H1 (cell line): ENCODE data around the gene INAFM2. TPM values are rescaled to one million over a fixed set of nuclear protein-coding genes. Genes with fewer than 3 reads are reported as not detected.

Experiments used
- ASH2L ChIP-seq: fragments of 200-600, 300-600 bp; sonication (generic); IDR thresholded peaks from one replicate; pipeline ENCODE4 v1.7.1; 2017; ENCODE audit warnings: low read length
- ATF3 ChIP-seq: IDR thresholded peaks from 2 replicates; pipeline ENCODE4 v1.6.1; 2011; ENCODE audit warnings: low read depth, mild to moderate bottlenecking, low read length; ENCODE audit not compliant: insufficient read depth
- CBX5 ChIP-seq: fragments of 300-800, 300-1000 bp; sonication (generic); IDR thresholded peaks from 2 replicates; pipeline ENCODE4 v1.7.1; 2016; ENCODE audit warnings: antibody characterized with exemption, low read length, low read depth
- CEBPB ChIP-seq: IDR thresholded peaks from 2 replicates; pipeline ENCODE4 v1.6.1; 2012; ENCODE audit warnings: low read depth, low read length
- CHD1 ChIP-seq: IDR thresholded peaks from 2 replicates; pipeline ENCODE4 v1.6.1; 2012; ENCODE audit warnings: low read depth, low read length, improper control_type of control experiment
- CHD2 ChIP-seq: IDR thresholded peaks from 2 replicates; pipeline ENCODE4 v1.6.1; 2012; ENCODE audit warnings: low read length, improper control_type of control experiment
- CHD7 ChIP-seq: fragments of 300-600 bp; sonication (generic); IDR thresholded peaks from 2 replicates; pipeline ENCODE4 v1.7.1; 2012; ENCODE audit warnings: low read length, moderate library complexity, mild to moderate bottlenecking, inconsistent platforms; ENCODE audit not compliant: insufficient replicate concordance
- FOSL1 ChIP-seq: IDR thresholded peaks from 2 replicates; pipeline ENCODE4 v1.6.1; 2011; ENCODE audit warnings: mild to moderate bottlenecking, low read depth, low read length, moderate library complexity; ENCODE audit not compliant: insufficient read depth
- RXRA ChIP-seq: IDR thresholded peaks from 2 replicates; pipeline ENCODE4 v1.6.1; 2011; ENCODE audit warnings: low read depth, mild to moderate bottlenecking, low read length, moderate library complexity; ENCODE audit not compliant: insufficient read depth
- TEAD4 ChIP-seq: IDR thresholded peaks from 2 replicates; pipeline ENCODE4 v1.6.1; 2012; ENCODE audit warnings: low read depth, low read length, inconsistent platforms, mixed read lengths
- polyA plus RNA-seq, 7 experiments: library from polyadenylated mRNA; depleted of rRNA in 3 of 7; stranded (reverse) in 5 of 7; unstranded in 2 of 7; fragments of >200 nt in 5 of 7; fragments of 200-250 nt in 2 of 7; gene quantifications; 1 replicate in 5 of 7; 2 replicates in 1 of 7; 4 replicates in 1 of 7; pipeline versions ENCODE4 v1.2.1 to v1.2.3, GENCODE V29; 2011 to 2013; ENCODE audit warnings: missing spikeins in 2 of 7, mixed read lengths in 2 of 7
- total RNA-seq: library from RNA; stranded (reverse); fragmentation: NEBNext Ultra II Directional; extraction: Animal tissue kit (Norgen Biotek cat#: 25700); gene quantifications from 2 replicates; pipeline ENCODE4 v1.2.1, GENCODE V29; 2021

The INAFM2 gene
- total and polyA plus RNA-seq, 2 of the 8 experiments (the other 6 are each of a cell fraction or from before 2014, with no cell fraction given) = 15.3 to 35.1 TPM

- TF ChIP-seq CHD7 (no peak), FOSL1 (no peak), TEAD4 (no peak), CEBPB (no peak), CHD1 (no peak), ATF3 (no peak), ASH2L (no peak), CHD2 (no peak), CBX5 (no peak), RXRA (no peak)
These were observed 46.5 kb downstream of the INAFM2 start (continued) for GRCh38 chr15:40369971-40370370.
